NCI-H524 (cell line): ENCODE data around the gene LPP.

Source experiments
- DNase-seq, 2 experiments: peaks; one replicate each; lab custom pipeline; 2025; lab: John Stamatoyannopoulos, UW

LPP gene

DNA sequence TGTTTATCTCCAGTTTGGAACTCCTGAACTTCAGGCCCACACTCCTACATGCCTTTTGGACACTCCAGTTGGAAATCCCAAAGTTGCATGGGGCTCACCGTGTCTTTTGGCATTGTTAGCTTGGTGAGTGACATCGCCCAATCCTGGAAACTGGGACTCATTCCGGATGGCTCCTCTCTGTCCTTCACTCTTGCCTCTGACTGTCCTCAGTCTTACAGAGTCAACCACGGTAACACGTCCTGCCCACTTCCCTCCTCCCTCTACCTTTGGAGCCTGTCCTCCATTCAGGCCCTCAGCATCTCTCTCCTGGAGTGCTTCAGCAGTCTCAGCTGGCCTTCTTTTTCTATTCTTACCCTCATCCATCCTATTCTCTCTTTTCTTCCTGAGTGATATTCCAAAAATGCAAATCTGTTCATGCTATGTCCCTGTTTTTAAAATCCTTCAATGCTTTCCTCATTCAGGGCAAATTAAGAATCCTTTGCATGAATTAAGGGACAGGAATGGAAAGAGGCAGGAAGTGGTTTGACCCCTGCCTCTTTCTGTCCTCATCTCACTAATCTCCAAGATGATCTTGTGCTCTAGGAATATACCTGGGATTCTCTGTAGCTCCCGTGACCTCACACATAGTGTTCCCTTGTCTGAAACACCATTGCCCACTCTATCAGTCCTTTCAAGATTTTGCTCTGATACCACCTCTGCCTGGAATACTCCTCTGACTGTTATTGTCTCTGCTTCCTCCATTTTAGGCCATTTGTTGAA is 42.5 kb downstream of the LPP start:
- no peak for DNase-seq

DNA sequence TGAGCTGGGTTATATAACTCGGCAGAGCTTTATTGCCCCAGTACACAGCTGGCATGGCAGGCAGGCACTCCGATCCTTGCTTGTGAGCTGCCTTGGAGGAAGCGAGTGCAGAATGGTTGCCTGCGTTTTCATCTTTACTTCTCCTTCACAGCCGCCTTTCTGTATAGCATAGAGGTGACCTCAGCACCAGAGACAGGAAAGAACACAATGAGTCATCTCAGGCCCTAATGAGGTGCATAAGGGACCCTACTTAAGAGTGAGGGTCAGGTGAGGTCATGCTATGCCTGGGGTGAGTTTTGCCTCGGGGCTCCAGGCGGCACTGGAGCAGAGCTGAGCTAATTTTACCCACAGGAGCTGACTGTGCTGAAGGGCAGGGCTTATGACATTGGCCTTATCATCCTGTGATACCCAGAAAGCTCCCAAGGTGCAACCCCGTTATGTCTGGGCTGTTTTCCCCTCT is 43.5 kb downstream of the LPP start:
- DNase-seq: no peak

DNA sequence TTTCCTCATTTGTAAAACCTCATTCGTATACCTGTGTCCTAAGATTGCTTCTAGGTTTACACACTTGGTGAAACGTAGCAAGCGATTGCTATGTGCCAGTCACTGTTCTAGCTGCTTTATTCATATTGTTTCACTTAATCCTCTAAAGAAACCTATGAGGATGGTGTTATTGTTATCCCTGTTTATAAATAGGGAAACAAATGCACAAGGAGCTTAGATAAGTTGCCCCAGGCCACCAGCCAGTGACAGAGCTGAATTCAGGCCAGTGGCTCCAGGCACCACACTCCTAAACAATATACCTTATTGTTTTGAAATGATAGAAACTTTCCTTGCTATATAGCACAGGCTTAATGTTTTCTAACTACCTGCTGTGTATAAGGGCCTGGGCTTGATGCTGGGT is 44.0 kb downstream of the LPP start:
- DNase-seq: no peak

DNA sequence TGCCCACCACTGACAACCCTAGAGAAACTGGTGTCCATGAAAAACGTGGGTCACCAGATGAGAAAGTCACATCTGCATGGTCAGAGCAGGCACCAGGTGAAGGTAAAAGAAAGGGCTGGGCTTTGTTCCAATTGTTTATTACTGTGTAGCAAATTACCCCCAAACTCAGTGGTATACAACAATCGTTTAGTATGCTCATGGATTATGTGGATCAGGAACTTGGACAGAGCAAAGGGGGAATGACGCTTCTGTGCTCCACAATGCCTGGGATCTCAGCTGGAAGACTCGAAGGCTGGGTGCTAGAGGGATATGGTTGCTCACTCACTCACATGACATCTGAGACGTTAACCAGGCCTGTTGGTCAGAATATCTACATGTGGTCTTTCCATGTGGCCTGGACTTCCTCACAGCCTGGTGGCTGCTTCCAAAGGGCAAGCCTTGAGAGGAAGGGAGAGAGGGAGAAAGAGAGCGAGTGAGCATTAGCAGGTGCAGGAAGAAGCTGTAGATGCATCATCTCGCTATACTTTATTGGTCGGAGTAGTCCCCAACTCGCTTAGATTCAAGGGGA is 44.9 kb downstream of the LPP start:
- no peak for DNase-seq

DNA sequence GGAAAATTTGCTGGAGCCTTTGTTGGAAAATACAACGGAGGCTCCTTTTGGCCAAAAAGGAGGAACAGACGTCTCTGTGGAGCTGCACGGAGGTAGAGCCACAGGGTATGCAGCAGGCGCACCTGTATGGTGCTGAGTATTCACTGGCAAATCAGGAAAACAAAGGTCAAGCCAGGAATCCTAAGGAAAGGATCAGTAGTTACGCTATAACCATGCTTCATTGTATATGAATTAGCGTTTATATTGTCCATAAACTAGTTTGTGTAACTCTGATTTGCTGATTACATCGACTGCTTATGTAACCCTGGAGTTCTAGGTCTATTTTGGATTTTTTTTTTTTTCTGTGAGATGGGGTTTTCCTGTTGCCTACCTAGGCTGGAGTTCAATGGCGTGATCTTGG is 45.4 kb downstream of the LPP start:
- DNase-seq: no peak

DNA sequence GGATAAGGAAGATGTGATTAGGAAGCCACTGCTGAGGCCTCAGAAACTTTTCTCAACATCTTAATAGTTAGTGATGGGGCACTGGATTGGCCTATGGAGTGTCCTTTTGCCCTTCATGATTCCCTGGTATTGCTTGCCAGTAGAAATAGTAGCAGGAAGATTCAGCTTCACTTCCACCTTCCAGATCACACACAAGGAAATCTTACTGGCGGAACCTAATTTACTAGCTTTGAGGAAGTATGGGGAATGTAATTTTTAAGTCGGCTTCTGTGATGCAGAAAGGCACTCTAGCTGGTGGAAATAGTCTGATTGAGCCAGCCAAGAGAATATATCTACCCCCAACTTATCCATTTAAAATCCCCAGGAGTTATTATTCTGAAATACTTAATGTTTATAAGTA is 46.5 kb downstream of the LPP start:
- DNase-seq: no peak

DNA sequence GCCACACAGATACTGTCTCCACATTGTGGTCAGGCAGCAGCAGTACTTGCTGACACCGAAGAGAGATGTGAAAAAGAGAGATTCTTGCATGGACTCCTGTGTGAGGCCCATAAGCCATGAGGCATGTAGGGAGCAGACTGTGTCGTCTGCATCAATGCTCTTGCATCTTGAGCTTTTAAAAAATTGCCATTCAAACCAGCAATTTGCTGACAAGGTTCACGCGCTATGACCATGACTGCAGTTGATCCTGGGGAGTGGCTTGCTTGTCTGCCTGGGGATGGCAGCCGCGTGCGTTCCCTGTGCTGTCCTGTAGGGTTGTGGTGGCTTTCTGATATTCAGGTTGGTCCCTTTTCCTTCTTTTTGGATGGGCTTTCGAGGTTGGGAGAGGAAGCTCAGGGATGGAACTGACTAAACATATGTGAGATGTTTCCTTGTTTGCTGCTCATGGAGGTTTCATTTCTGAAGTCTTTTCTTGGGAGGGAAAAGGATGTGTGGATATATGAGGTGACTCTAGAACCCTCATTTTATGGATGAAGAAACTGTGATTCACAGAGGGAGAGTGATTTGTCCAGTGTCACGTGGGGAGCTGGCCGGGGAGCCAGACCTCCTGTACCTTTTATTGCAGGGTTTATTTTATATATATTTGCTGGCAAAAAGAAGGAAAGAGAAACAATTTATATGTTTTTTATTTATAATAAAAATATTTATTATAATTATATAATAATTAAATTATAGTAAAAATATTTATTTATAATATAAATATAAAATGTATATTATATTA is 48.6 kb downstream of the LPP start:
- DNase-seq: no peak

DNA sequence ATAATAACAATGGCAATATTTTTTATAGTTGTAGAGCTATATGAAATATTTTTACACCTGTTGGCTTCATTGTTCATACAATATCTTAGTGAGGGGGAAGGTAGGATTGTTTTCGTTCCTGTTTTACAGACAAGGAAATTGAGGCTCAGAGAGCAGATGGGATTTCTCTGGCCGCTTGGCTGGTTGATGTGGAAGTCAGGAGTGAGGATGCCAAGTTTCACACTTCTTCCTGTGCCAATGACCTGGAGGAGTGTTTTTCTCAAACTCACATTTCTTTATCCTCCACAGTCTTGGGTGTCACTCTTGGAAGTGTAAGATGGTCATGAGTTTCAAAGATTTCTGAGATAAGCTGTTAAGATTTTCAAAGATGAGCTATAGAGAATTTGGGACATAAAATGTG is 50.6 kb downstream of the LPP start:
- no peak for DNase-seq

DNA sequence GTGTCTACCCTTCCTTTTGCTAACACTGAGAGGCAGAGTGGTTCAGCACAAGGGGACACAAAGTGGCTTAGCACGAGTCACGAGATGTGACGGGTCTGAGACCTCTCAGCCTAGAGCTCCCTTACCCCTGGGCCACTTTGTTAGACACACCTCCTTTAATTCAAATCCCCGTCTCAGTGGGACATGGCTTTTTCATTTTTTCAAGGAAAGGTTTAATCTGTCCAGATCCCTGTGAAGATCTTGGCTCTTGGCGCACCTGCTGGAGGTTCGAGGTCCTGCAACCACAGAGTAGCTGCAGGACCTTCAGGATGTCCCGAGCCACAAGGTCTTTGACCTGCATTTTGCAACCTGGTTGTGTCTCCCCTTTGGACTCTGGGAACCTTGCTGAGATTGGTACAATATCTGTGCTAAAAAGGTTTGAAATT is 52.0 kb downstream of the LPP start:
- DNase-seq: no peak

DNA sequence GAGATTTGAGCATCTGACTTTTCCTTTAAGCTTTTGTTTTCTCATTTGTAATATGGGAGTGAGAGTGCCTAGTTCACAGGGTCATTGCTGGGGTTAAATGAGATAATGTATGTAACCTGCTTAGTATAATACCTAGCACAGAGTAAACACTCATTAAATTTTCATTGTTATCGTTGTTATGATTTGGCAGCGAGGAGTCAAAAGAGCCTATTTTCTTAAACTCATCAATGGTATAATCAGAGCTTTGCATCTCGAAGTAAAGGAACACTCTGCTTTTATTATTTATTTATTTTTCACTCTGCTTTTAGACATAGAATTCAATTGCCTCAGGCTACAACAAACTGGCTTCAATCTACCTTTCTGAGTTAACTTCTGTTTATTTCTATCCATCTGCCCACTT is 52.8 kb downstream of the LPP start:
- no peak for DNase-seq

DNA sequence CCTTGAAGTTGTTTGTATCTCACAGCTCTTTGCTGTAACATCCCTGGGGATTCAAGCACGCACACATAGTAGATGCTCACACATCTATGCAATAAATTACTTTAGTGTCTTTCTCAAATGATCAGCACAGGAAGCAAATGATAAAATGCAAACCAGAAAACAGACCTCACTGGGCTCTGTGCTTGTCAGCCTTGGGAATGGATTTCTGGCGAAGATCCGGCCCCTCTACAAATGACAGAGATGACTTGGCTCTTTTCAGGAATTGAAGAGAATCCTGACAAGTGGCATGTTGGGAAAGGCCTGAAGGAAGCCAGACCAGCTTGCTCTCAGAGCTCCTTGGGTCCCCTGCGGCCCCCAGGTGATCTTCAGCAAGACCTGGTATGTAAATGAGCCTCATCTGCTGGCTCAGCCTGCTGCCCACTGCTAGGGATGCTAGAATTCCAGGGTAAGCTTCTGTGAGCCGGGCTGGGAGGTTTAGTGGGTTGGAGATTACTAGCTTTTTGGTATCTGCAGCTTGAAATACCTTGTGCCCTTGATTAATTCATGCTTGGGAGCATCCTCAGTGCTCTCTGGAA is 54.1 kb downstream of the LPP start:
- no peak for DNase-seq

DNA sequence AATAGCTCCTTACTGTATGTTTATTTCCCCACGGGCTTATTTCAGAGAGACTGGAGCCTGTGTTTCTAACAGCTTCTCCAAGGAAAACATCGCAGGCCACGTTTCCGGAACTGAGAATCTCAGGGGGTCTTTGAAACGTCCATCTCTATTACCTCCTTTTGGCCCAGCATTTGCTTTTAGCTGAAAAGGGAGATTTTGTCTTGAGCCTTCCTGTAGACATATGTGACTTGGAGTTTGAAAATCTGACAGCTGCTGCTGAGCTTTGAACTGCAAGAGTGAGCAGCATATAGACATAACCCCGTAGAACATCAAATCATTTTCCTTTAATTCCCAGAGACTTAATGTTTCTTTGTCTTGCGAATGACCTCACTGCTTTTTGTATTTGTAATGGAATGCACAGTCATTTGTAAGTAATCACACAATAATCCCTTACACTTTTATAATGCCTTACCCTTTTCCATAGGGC is 54.6 kb downstream of the LPP start:
- DNase-seq: peak in 1 of 2 experiments; percentile 18

DNA sequence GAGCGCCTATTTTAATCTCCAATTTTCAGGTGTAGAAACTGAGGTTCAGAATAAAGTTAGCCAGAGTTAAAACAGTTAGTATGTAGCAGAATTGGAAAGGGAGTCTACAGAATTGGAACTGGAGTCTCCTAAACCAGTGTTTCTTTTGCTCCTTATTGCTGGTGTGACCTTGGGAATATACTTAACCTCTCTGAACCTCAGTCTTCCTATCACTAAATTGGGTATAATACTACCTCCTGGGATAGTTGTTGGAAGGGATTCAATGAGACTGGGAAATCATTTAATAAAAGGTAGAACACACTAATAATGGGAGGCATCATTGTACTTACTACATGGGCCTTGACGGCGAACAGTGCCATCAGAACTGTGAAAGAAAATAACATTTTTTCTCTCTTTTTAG is 55.1 kb downstream of the LPP start:
- no peak for DNase-seq

DNA sequence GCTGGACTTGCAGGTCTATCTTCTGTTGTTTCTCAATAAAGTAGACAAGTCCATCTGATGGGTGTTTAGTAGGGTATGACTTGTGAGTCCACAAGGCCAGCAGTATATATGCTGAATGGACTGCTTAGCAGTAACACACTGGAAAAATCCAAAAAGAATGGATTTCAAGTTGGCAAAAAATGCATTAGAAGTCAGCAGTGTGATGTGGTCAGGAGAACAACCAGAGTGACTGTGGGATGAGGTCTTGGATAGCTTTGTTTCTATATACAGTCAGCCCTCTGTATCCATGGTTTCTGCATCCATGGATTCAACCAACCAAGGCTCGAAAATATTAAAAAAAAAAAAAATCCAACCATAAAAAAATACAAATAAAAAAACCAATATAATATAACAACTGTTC is 55.8 kb downstream of the LPP start:
- no peak for DNase-seq

DNA sequence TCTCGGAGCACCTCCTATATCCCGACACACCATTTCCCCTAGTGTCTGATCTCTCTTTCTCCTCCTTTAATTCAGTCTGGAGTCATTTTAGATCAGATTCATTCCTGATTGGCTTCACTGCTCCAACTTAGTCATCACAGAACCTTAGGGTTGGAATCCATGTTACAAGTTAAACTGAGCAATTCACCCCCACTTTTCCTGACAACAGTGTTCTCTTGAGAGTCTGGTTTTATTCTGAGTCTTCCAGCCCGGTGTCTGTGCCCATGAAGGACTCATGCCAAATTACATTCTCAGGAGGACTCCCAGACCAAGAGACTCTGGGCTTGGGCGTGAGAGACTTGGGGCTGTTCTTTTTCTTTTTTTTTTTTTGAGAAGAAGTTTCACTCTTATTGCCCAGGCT is 57.5 kb downstream of the LPP start:
- no peak for DNase-seq

DNA sequence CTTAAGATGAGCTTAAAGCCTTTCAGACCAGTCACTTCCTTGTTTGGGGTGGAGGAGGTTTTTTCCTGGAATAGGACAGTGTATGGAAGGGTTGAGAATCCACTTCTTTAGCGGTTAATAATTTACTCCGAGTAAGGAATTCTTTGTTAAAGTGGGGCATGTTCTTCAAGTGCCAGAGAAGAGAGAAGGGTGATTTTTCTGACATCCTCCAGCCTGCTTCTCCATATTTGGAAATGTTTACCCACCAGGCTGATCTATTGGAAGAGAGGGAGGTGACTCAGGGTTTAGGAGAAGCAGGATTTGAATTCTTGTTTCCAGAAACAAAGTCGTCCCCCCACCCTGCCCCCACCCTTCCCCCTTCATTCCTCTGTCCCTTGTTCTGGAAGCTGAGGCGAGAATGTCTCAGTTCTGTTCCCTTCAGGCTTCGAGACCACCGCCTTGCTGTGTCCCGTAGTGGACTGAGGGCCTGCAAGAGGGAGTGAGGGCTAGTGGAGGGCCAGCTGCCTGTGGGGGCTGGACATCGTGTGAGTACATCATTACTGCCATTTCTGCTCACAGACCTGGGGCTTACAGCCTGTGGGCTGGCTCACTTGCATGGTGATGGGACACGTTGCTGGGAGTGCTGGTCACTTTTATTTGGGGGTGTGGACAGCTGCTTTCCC is 58.5 kb downstream of the LPP start:
- DNase-seq: no peak

DNA sequence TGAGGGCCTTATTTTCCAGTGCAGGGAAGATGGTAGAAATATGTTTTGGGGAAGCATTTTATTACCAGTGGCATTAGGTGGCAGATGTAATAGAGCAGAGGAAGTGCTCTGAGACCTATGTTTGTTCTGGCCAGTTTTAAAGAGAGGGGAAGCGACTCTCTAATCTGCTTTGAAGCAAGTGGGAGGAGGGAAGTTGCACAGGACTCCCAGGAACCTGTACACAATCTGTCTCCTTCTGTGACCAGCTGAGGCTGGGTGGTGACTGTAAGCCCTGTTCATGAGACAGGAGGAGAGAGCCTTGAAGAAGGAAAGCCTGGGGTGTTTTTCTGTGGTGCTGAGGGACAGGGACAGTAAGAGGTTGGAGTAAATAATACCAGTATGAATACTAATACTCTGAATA is 60.5 kb downstream of the LPP start:
- peak; percentile 42 to 86 for DNase-seq

DNA sequence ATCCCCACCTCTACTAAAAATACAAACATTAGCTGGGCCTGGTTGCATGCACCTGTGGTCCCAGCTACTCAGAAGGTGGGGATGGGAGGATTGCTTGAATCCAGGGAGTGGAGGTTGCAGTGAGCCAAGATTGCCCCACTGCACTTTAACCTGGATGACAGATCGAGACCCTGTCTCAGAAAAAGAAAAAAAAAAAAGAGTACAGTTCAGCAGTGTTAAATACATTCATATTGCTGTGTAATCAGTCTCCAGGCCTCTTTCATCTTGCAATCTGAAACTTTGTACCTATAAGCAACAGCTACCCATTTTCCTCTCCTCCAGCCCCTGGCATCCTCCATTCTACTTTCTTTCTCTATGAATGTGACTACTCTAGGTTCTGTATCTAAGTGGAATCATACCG is 61.2 kb downstream of the LPP start:
- DNase-seq: no peak

DNA sequence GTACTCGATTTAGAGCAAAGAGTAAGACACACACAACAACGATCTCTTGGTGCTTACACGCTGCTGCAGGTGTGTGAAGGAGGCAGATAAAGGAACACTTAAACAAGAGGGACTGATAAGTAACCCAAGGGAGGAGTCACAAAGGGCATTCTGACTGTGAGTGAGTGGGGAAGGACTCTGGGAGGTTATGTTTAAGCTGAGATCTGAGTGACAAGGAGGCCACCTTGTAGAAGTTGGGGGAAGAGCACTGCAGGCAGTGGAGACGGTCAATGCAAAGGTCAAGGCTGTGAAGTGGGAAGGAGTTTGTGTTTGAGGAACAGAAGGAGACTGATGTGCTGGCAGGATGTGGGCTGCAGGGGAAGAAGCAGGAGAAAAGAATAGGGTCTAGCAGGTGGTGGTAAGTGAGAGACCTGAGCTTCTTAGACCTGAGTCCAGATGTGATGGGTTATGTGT is 63.1 kb downstream of the LPP start:
- no peak for DNase-seq

DNA sequence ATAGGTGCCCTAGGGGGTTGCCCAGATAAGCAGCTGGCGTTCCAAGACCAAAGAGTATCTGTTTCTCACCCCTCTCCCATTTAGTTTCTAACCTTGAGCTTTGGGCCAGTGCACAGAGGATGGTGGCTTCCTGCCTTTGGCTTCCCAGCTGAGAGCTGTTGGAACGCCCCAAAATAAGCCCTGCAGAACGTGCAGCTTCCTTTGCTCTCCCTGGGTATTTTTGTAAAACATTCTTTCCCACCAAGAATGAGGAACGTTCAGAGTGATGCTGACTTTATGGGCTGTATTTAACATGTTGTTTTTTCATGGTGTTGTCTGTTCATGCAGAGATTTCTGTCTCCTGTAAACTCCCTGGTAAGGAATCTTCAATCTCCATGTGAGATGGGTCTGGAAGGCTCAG is 63.8 kb downstream of the LPP start:
- no peak for DNase-seq

DNA sequence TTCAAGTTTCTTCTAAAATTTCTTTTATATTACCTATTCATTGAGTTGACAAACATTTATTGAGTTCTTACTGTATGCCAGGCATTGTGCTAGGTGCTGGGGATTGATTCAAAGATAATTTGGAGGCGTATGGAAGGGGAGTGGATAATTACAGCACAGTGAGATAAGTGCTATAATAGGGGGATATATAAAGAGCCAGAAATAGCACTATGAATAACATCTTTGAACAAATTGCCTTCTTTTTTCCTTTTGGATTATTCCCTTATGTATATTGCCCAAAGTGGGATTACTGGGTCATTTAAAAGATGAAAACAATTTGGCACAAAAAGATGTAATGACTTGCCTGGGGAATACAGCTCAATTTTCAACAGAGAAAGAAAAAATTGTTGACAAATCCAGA is 64.6 kb downstream of the LPP start:
- DNase-seq: no peak

DNA sequence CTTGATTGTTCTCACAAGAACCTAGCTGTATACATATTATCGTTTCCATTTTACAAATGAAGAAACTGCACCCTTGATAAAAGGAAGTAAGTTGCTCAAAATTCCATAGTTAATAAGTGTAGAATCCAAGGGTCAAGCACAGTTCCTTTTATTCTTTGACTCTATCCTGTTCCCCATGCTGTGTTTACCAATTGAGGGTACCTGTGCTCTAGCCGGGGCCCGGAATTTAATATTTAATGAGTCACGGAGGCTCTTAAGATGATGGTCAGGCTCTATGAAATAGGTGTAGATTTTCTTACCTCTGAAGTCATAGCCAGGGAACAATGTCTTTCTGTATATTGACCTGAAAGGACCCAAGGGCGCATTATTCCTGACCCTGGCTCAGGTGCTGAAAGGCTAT is 65.2 kb downstream of the LPP start:
- no peak for DNase-seq
